OCI-LY7 (cell line): ENCODE measurements around the gene ZNF385D.

Source experiments
- EZH2phosphoT487 ChIP-seq: fragments of 200-600 bp; sonication (generic); IDR thresholded peaks from 2 replicates; pipeline ENCODE4 v1.6.1; 2018; ENCODE audit warnings: low read depth, borderline replicate concordance, mild to moderate bottlenecking, mixed run types, antibody characterized with exemption, low read length, moderate library complexity, mixed read lengths
- TF ChIP-seq, protein P1 (sequence below): fragments of 200-600 bp; sonication (generic); conservative IDR thresholded peaks from 2 replicates; pipeline ENCODE4 v1.5.1; 2014; ENCODE audit warnings: mild to moderate bottlenecking, antibody characterized with exemption, low read length, moderate library complexity, mixed read lengths

DNA sequence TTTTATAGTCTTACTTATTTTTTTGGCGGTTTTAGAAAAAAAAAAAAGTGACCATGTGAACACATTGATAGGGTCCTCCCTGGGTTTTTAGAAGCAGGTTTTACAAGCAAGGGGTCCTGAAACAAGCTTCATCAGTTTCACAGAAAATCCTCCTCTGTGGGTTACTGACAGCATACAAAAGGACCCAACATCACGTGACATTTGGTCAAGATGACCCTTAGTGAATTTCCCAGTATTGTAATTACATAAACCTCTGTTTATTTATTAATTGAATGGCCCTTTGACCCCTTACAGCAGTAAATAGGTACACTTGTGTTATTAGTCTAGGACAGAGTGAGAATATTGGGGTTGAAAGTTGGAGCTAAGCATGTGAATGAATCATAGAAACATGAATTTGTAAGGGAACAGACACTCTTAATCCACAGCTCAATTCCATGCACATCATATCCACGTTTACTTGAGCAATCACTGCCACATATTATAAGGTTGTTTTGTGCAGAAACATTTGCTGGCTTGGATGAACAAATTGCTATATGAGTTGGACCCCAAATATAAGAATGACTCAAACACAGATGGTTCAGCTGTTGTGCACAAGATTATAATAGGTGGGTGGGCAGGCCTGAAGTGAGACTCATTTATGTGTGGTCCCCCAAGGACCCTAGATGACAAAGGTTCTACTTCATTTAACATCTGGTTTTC is 137.5 kb downstream of the ZNF385D start:
- TF ChIP-seq, protein P1, sequence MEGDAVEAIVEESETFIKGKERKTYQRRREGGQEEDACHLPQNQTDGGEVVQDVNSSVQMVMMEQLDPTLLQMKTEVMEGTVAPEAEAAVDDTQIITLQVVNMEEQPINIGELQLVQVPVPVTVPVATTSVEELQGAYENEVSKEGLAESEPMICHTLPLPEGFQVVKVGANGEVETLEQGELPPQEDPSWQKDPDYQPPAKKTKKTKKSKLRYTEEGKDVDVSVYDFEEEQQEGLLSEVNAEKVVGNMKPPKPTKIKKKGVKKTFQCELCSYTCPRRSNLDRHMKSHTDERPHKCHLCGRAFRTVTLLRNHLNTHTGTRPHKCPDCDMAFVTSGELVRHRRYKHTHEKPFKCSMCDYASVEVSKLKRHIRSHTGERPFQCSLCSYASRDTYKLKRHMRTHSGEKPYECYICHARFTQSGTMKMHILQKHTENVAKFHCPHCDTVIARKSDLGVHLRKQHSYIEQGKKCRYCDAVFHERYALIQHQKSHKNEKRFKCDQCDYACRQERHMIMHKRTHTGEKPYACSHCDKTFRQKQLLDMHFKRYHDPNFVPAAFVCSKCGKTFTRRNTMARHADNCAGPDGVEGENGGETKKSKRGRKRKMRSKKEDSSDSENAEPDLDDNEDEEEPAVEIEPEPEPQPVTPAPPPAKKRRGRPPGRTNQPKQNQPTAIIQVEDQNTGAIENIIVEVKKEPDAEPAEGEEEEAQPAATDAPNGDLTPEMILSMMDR, result no peak
- TF ChIP-seq EZH2phosphoT487, result no peak
